PFSK-1 (cell line): ENCODE results near the gene ZXDC.

Experiments
- FOXP2 ChIP-seq: optimal IDR thresholded peaks from 2 replicates; pipeline ENCODE3; 2011; ENCODE audit warnings: borderline replicate concordance, control low read depth, inconsistent platforms; ENCODE audit not compliant: insufficient read depth; ENCODE audit errors: extremely low read length, extremely low read depth
- POLR2AphosphoS5 ChIP-seq: IDR thresholded peaks from 2 replicates; pipeline ENCODE4 v1.6.1; 2012; ENCODE audit warnings: low read depth, mild to moderate bottlenecking, control low read depth, low read length, moderate library complexity
- REST ChIP-seq, 2 experiments: IDR thresholded peaks; 2 replicates each; pipeline versions ENCODE4 v1.6.1 to v1.8.0; 2011 to 2012; ENCODE audit warnings: low read depth in 2 of 2, low read length in 2 of 2, control low read depth in 1 of 2, inconsistent platforms in 1 of 2, mild to moderate bottlenecking in 1 of 2, moderate library complexity in 1 of 2; ENCODE audit not compliant: insufficient read depth in 1 of 2
- SIN3A ChIP-seq: IDR thresholded peaks from 2 replicates; pipeline ENCODE4 v1.6.1; 2012; ENCODE audit warnings: mild to moderate bottlenecking, low read length, moderate library complexity, borderline replicate concordance; ENCODE audit not compliant: insufficient read depth
- TAF1 ChIP-seq: IDR thresholded peaks from 2 replicates; pipeline ENCODE4 v1.6.1; 2012; ENCODE audit warnings: low read length, control low read depth, borderline replicate concordance; ENCODE audit not compliant: insufficient read depth

ZXDC gene

GRCh38 chr3:126464093-126464492 is 11.6 kb downstream of the ZXDC start:
- no peak for TF ChIP-seq FOXP2
- no peak for TF ChIP-seq REST (IDR thresholded peaks at IDR 0.05; ENCODE audit: insufficient read depth in 1 of 2, low read depth in 2 of 2, low read length in 2 of 2)
- TF ChIP-seq SIN3A = no peak
- TF ChIP-seq POLR2AphosphoS5 = no peak
- no peak for TF ChIP-seq TAF1

DNA sequence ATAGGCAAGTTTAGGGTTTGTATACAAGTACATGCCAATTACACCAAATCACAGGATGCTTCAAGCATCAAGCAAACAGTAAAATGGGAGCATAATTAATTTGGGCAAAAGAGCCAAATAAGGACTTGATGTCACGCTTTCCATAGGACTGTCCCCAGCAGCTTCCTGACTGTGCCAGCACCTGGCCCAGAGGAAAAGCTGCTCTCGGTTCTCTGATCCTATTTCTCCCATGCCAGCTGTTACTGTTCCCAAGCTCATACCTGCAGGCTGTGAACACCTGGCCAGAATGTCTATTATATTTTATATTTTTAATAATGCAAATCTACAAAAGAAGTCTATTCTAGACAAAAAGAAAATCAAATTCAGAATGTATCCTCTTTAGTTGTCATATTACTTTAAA is 12.2 kb downstream of the ZXDC start:
- no peak for TF ChIP-seq FOXP2
- no peak for TF ChIP-seq TAF1
- TF ChIP-seq SIN3A = no peak
- TF ChIP-seq POLR2AphosphoS5 = no peak
- no peak for TF ChIP-seq REST (IDR thresholded peaks at IDR 0.05; ENCODE audit: insufficient read depth in 1 of 2, low read depth in 2 of 2, low read length in 2 of 2)

DNA sequence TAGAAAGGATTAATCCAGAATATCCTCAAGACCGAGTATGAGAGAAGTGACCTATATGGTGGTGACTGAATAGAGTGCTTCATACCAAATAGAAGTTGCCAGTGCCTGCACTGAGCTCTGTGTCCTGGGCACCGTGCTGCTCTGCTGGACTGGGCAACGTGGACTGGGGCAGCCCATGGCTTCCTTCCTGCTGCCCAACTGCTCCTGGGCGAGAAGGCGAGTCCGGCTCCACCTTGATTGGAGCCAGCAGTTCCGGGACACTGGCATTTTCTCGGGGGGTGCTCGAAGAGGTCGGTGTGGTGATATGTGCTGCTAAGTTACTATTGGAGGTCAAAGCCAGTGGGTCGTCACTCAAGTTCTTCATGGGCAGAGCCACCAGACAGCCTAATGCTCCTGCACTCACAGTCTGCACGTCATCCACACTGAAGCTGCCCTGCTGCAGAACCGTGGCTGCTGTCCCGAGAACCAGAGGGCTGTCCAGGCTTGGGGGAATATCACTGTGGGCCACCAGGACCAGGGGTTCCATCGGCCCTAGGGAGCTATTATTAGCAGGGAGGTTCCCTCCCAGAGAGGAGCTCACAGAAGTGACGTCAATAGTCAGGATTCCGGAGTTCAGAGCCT is 14.1 kb downstream of the ZXDC start:
- TF ChIP-seq TAF1 (no peak), FOXP2 (no peak), POLR2AphosphoS5 (no peak), SIN3A (no peak), REST (IDR thresholded peaks at IDR 0.05; ENCODE audit: insufficient read depth in 1 of 2, low read depth in 2 of 2, low read length in 2 of 2) (no peak)

GRCh38 chr3:126460381-126460780 is 15.3 kb downstream of the ZXDC start:
- TF ChIP-seq REST (IDR thresholded peaks at IDR 0.05; ENCODE audit: insufficient read depth in 1 of 2, low read depth in 2 of 2, low read length in 2 of 2) (no peak), SIN3A (no peak), POLR2AphosphoS5 (no peak), FOXP2 (no peak), TAF1 (no peak)

GRCh38 chr3:126459763-126460127 is 15.9 kb downstream of the ZXDC start:
- TF ChIP-seq FOXP2 (no peak), REST (IDR thresholded peaks at IDR 0.05; ENCODE audit: insufficient read depth in 1 of 2, low read depth in 2 of 2, low read length in 2 of 2) (no peak), SIN3A (no peak), POLR2AphosphoS5 (no peak), TAF1 (no peak)
